ENCODE data around the gene PPP1R15B.
A peak's percentile ranks its signal among the peaks of the same experiment; 100 is the strongest.

PPP1R15B gene

GRCh38 chr1:204411451-204412204 lies at the start of gene PPP1R15B:
Gene PPP1R15B (minus strand): TSS chr1:204411817. CDS start chr1:204411411, 406 bp downstream.
- H3K4me3 ChIP-seq (ENCODE audit: low read depth, low read length): peak within 1 kb of the TSS; percentile 77
- no peak for TF ChIP-seq CTCF (IDR thresholded peaks at IDR 0.05; ENCODE audit: borderline replicate concordance, insufficient read depth, low read depth, low read length)

- TF ChIP-seq CTCF (IDR thresholded peaks at IDR 0.05; ENCODE audit: borderline replicate concordance, insufficient read depth, low read depth, low read length): no peak
- no peak overlapping the region for H3K4me3 ChIP-seq (ENCODE audit: low read depth, low read length)
Observed at GRCh38 chr1:204460346-204460745, 48.7 kb upstream of the PPP1R15B start.

GRCh38 chr1:204459706-204460105 lies 48.1 kb upstream of the PPP1R15B start:
- no peak overlapping the region for H3K4me3 ChIP-seq (ENCODE audit: low read depth, low read length)
- no peak for TF ChIP-seq CTCF (IDR thresholded peaks at IDR 0.05; ENCODE audit: borderline replicate concordance, insufficient read depth, low read depth, low read length)

GRCh38 chr1:204457666-204458065 lies 46.0 kb upstream of the PPP1R15B start:
- TF ChIP-seq CTCF (IDR thresholded peaks at IDR 0.05; ENCODE audit: borderline replicate concordance, insufficient read depth, low read depth, low read length): no peak
- H3K4me3 ChIP-seq (ENCODE audit: low read depth, low read length): no peak overlapping the region

- H3K4me3 ChIP-seq (ENCODE audit: low read depth, low read length): no peak overlapping the region
- no peak for TF ChIP-seq CTCF (IDR thresholded peaks at IDR 0.05; ENCODE audit: borderline replicate concordance, insufficient read depth, low read depth, low read length)
Observed at GRCh38 chr1:204456826-204457442, 45.3 kb upstream of the PPP1R15B start.

- no peak overlapping the region for H3K4me3 ChIP-seq (ENCODE audit: low read depth, low read length)
- no peak for TF ChIP-seq CTCF (IDR thresholded peaks at IDR 0.05; ENCODE audit: borderline replicate concordance, insufficient read depth, low read depth, low read length)
Observed at GRCh38 chr1:204455831-204456145, 44.2 kb upstream of the PPP1R15B start.

Data from GM12875 (cell line).